D721Med (cell line): ENCODE measurements around the gene BRS3.

Source experiments
- DNase-seq: peaks from one replicate; pipeline ENCODE4 v3.0.0; 2011; ENCODE audit warnings: low spot score; ENCODE audit not compliant: insufficient read length
- FAIRE-seq: peaks from 2 replicates; lab custom pipeline; 2011; peaks lifted over from hg19 to GRCh38; lab: Jason Lieb, UNC
- CTCF ChIP-seq: IDR thresholded peaks from 2 replicates; pipeline ENCODE4 v1.5.1; 2012; ENCODE audit warnings: mild to moderate bottlenecking, control low read depth; ENCODE audit not compliant: insufficient read depth; ENCODE audit errors: missing control alignments

BRS3 gene

DNA sequence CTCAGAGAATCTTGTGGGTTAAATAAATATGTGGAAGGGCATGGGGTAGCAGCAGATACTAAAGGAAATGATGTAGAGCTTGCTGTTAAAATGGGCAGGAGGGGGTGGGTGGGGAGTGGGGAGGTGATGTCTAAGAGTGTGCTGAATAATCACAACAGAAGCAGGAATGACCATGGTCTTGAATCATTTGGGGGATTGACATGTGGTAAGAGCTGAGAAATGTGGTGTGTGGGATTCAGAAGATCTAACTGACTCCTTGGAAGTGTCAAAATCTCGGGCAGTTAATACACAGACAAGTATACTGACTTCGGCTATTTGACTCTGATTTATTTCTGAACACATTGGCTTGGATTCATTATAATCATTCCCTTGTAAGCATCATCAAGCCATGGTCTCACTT is 51.1 kb downstream of the BRS3 start:
- FAIRE-seq (no peak), DNase-seq (no peak)
- no peak for TF ChIP-seq CTCF

DNA sequence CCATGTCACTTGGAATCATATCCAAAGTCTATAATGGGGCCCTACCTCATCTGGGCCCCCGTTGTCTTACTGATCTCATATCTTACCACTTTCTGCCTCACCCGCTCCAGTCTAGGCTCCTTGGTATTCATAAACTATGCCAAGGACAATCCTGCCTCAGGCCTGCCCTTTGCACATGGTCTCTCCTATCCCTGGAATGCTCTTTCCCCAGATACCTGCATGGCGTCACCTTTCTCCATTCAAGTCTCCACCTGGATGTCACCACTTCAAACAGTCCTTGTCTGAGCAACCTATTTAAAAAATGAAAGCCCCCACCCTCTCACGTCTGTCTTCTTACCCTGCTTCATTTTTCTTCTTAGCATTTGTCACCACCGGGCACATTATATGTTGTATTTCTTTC is 52.5 kb downstream of the BRS3 start:
- no peak for TF ChIP-seq CTCF
- FAIRE-seq, result no peak
- DNase-seq, result no peak

GRCh38 chrX:136541294-136541693 is 53.5 kb downstream of the BRS3 start:
- DNase-seq (no peak), FAIRE-seq (no peak)
- TF ChIP-seq CTCF, result no peak

DNA sequence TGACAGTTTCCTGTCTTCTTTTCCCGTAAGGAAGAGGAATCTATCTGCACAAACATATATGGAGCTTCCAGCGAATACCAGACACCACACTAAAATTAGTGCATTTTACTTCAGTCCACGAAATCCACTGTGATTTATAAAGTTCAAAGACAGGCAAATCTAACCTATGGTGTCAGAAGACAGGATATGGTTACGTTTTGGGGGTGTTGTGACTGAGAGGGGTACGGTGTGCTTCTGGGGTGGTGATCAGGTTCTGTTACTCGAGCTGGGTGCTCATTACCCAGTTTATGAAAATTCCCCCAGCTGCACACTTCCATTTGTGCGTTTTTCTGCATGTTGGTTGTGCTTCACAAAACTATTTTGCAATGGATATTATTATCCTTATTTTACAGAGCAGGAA is 54.5 kb downstream of the BRS3 start:
- no peak for DNase-seq
- TF ChIP-seq CTCF, result no peak
- no peak for FAIRE-seq
